ENCODE measurements around the gene OCA2. TPM values are rescaled to one million over a fixed set of nuclear protein-coding genes. Genes with fewer than 3 reads are reported as not detected.

Gene OCA2
- total RNA-seq, 2 donors from 2014 or later: 0.10 to 0.82 TPM

DNA sequence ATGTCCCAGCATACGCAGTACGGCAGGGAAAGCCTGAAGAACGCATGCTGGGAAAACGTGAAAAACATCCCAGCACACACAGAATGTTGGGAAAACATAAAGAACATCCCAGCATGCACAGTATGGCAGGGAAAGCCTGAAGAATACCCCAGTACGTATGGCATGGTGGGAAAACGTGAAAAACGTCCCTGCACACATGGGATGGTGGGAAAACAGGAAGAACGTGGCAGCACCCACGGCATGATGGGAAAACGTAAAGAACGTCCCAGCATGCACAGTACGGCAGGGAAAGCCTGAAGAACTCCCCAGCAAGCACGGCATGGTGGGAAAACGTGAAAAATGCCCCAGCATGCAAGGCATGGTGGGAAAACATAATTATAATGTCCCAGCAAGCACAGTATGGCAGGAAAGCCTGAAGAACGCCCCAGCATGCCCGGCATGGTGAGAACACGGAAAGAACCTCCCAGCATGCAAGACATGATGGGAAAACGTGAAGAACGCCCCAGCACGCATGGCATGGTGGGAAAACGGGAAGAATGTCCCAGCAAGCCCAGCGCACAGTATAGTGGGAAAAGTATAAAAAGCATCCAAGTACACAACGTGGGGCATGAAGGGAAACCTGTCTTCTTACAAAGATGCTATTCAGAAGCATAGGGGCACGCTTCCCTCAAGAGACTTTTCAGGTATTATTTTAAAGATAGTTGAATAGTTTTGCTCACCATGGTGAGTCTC lies 128.3 kb downstream of the OCA2 start:
- Histone ChIP-seq H3K9me3 (no peaks in the 10 kb centered on the region), H3K27me3 (no peaks in the 10 kb centered on the region), H3K9ac (ENCODE audit: low read depth in 2 of 2, low read length in 2 of 2) (no peak overlapping the region), H3K36me3 (no peaks in the 10 kb centered on the region), H3K4me1 (no peaks in the 10 kb centered on the region), H3K27ac (no peak overlapping the region), H3K4me3 (no peak overlapping the region)
- no peak for DNase-seq
- TF ChIP-seq, protein P1, sequence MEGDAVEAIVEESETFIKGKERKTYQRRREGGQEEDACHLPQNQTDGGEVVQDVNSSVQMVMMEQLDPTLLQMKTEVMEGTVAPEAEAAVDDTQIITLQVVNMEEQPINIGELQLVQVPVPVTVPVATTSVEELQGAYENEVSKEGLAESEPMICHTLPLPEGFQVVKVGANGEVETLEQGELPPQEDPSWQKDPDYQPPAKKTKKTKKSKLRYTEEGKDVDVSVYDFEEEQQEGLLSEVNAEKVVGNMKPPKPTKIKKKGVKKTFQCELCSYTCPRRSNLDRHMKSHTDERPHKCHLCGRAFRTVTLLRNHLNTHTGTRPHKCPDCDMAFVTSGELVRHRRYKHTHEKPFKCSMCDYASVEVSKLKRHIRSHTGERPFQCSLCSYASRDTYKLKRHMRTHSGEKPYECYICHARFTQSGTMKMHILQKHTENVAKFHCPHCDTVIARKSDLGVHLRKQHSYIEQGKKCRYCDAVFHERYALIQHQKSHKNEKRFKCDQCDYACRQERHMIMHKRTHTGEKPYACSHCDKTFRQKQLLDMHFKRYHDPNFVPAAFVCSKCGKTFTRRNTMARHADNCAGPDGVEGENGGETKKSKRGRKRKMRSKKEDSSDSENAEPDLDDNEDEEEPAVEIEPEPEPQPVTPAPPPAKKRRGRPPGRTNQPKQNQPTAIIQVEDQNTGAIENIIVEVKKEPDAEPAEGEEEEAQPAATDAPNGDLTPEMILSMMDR (IDR thresholded peaks at IDR 0.05): no peak
- intact Hi-C loops (cut with DNase I): no loop called here

DNA sequence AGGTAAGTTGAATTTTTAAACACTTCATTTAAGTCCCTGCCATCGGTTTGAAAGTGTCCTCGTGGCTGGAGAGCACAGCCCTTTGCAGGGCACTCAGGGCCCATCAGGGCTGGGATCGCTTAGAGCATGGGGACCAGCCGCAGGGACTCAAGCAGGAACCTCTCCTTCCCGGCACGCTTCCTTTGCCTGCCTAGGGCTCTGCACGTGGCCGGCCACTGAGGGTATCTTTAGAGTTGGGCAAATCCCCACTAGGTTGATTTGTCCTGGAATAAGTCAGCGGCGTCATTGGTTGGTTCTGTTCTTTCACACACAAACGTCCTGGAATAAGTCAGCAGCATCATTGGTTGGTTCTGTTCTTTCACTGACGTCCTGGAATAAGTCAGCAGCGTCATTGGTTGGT lies 131.6 kb downstream of the OCA2 start:
- no peak for DNase-seq
- H3K9ac ChIP-seq (ENCODE audit: low read depth in 2 of 2, low read length in 2 of 2): no peak overlapping the region
- TF ChIP-seq, protein P1 (IDR thresholded peaks at IDR 0.05): no peak
- H3K27ac ChIP-seq: no peak overlapping the region
- intact Hi-C loops (cut with DNase I): no loop called here
- no peaks in the 10 kb centered on the region for H3K9me3 ChIP-seq
- no peak overlapping the region for H3K4me3 ChIP-seq
- no peaks in the 10 kb centered on the region for H3K4me1 ChIP-seq
- H3K36me3 ChIP-seq: no peaks in the 10 kb centered on the region
- H3K27me3 ChIP-seq: no peaks in the 10 kb centered on the region

DNA sequence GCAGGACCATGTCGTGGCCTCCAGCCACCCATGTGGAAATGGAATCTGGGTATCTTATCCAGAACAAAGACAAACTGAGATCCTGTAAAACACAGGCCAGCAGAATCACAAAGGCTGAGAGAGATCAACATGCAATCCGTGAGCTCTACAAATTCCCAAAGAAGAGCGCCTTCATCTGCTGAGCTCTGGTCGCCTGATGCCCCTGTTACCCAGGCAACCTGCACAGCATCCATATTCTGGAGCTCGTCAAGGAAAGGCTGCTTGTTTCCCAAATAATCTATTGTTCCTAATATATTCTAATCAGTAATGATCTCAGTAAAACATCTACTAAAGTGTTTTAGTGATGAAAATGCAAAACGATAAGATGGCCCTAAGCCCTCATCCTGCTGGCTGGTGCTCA lies 133.6 kb downstream of the OCA2 start:
- Histone ChIP-seq H3K36me3 (no peaks in the 10 kb centered on the region), H3K9me3 (no peaks in the 10 kb centered on the region), H3K4me1 (no peaks in the 10 kb centered on the region), H3K4me3 (no peak overlapping the region), H3K27me3 (no peaks in the 10 kb centered on the region), H3K27ac (no peak overlapping the region), H3K9ac (ENCODE audit: low read depth in 2 of 2, low read length in 2 of 2) (no peak overlapping the region)
- intact Hi-C loops (cut with DNase I): no loop called here
- no peak for DNase-seq
- TF ChIP-seq, protein P1 (IDR thresholded peaks at IDR 0.05): no peak

DNA sequence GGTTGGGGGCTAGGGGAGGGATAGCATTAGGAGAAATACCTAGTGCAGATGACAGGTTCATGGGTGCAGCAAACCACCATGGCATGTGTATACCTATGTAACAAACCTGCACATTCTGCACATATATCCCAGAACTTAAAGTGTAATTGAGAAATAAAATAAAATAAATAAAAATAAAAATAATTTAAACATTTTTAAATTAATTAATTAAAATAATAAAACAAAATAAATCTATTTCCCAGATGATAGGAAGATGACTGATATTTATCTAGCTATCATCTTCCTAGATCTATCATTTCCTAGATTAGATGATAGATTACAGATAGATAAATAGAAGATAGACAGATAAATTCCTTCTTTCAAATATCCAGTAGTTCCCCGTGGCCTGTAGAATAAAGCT lies 137.3 kb downstream of the OCA2 start:
- TF ChIP-seq, protein P1 (IDR thresholded peaks at IDR 0.05): no peak
- H3K36me3 ChIP-seq: no peaks in the 10 kb centered on the region
- no peak overlapping the region for H3K9ac ChIP-seq (ENCODE audit: low read depth in 2 of 2, low read length in 2 of 2)
- intact Hi-C loops (cut with DNase I): no loop called here
- H3K27ac ChIP-seq: no peak overlapping the region
- H3K27me3 ChIP-seq: no peaks in the 10 kb centered on the region
- DNase-seq: no peak
- H3K9me3 ChIP-seq: no peaks in the 10 kb centered on the region
- no peaks in the 10 kb centered on the region for H3K4me1 ChIP-seq
- H3K4me3 ChIP-seq: no peak overlapping the region

DNA sequence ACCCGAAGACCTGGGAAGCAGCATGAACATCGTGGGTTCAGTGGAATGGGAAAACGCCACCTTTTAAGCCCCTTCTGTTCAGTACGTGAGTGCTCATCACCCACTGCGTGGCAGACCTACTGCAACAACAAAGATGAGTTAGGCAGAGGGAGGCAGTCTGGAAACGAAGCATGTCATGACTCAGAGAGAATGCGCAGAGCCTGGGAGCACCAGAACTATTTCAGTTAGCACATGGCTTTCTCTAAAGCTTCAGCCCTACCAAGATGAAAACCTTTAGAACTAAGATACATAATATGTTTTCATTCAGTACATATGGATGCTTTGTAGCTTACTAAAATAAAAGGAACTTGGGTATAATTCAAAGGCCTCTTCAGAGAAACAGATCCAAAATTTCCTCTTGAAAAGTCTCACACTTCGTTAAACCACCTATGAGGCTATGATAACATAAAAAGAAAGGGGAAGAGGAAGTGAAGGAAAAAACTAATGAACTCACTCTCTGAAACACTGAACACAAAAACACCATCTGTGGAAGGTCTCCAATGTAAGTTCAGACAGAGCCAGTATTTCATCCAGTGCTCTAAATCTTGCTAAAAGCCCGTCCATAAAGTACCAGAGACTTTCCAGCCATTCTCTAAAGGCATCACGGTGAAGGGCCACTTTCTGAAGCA lies 140.1 kb downstream of the OCA2 start:
- Histone ChIP-seq H3K36me3 (no peaks in the 10 kb centered on the region), H3K9ac (ENCODE audit: low read depth in 2 of 2, low read length in 2 of 2) (no peak overlapping the region), H3K27me3 (no peaks in the 10 kb centered on the region), H3K9me3 (no peaks in the 10 kb centered on the region), H3K4me3 (no peak overlapping the region), H3K4me1 (no peaks in the 10 kb centered on the region), H3K27ac (no peak overlapping the region)
- intact Hi-C loops (cut with DNase I): no loop called here
- TF ChIP-seq, protein P1 (IDR thresholded peaks at IDR 0.05): no peak
- DNase-seq: no peak

Measured in colonic mucosa (tissue), 4 donors.